ENCODE measurements around the gene BRAF.
"Not testable (repeated sequence)": the region's sequence is repeated elsewhere in the genome, so short reads cannot be mapped to it uniquely, and the experiment has no call there.

BRAF gene

GRCh38 chr7:140870003-140870402 lies 54.7 kb downstream of the BRAF start:
- Mint-ChIP-seq H3K27ac (no peak overlapping the region), H3K4me1 (peaks cover 62% of the 10 kb centered on the region), H3K27me3 (no peaks in the 10 kb centered on the region), H3K9me3 (no peaks in the 10 kb centered on the region), H3K4me3 (no peak overlapping the region), H3K36me3 (peaks cover 13% of the 10 kb centered on the region)

DNA sequence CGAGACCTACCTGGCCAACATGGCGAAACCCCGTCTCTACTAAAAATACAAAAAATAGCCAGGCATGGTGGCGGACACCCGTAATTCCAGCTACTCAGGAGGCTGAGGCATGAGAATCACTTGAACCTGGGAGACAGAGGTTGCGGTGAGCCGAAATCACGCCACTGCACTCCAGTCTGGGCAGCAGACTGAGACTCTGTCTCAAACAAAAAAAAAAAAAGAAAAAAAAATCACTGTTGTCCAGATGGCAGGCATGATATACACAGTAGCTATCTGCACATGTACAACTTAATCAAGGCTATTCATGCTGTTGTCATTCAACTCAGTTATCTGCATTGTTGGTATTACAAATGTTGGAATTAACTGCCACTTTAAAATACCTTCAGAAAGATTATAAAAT lies 55.3 kb downstream of the BRAF start:
- Mint-ChIP-seq H3K27me3 (no peaks in the 10 kb centered on the region), H3K36me3 (peaks cover 14% of the 10 kb centered on the region), H3K4me3 (no peak overlapping the region), H3K27ac (no peak overlapping the region), H3K9me3 (peaks cover 4% of the 10 kb centered on the region), H3K4me1 (peaks cover 61% of the 10 kb centered on the region)

- H3K4me1 Mint-ChIP-seq = peaks cover 66% of the 10 kb centered on the region
- no peaks in the 10 kb centered on the region for H3K27me3 Mint-ChIP-seq
- peaks cover 10% of the 10 kb centered on the region for H3K9me3 Mint-ChIP-seq
- H3K36me3 Mint-ChIP-seq = peaks cover 16% of the 10 kb centered on the region
- H3K4me3 Mint-ChIP-seq = no peak overlapping the region
- no peak overlapping the region for H3K27ac Mint-ChIP-seq
These were observed 57.0 kb downstream of the BRAF start for GRCh38 chr7:140867467-140868462.

GRCh38 chr7:140866926-140867325 lies 57.8 kb downstream of the BRAF start:
- Mint-ChIP-seq H3K4me1 (peaks cover 72% of the 10 kb centered on the region), H3K36me3 (peaks cover 16% of the 10 kb centered on the region), H3K4me3 (no peak overlapping the region), H3K27me3 (no peaks in the 10 kb centered on the region), H3K27ac (no peak overlapping the region), H3K9me3 (peaks cover 10% of the 10 kb centered on the region)

- H3K4me3 Mint-ChIP-seq = no peak overlapping the region
- H3K27ac Mint-ChIP-seq = no peak overlapping the region
- H3K4me1 Mint-ChIP-seq = peaks cover 71% of the 10 kb centered on the region
- peaks cover 16% of the 10 kb centered on the region for H3K36me3 Mint-ChIP-seq
- H3K27me3 Mint-ChIP-seq = no peaks in the 10 kb centered on the region
- H3K9me3 Mint-ChIP-seq = peaks cover 10% of the 10 kb centered on the region
These were observed 60.0 kb downstream of the BRAF start for GRCh38 chr7:140864732-140865131.

DNA sequence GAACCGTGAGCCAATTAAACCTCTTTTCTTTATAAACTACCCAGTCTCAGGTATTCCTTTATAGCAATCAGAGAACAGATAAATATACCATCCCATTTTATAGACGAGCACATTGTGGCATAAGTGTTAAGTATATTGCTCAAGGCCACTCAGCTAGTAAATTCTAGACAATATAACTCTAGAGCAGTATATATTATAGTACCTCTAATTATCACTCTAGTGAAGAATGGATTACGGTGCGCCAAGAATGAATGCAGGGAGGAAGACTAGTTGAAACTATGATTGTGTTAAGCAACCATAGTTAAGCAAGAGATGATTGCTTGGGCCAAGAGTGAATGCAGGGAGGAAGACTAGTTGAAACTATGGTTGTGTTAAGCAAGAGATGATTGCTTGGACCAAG lies 60.9 kb downstream of the BRAF start:
- Mint-ChIP-seq H3K4me3 (no peak overlapping the region), H3K9me3 (peaks cover 10% of the 10 kb centered on the region), H3K27ac (no peak overlapping the region), H3K27me3 (no peaks in the 10 kb centered on the region), H3K4me1 (peaks cover 70% of the 10 kb centered on the region), H3K36me3 (peaks cover 16% of the 10 kb centered on the region)

GRCh38 chr7:140863184-140863583 lies 61.5 kb downstream of the BRAF start:
- H3K36me3 Mint-ChIP-seq = peaks cover 13% of the 10 kb centered on the region
- H3K4me3 Mint-ChIP-seq = no peak overlapping the region
- peaks cover 67% of the 10 kb centered on the region for H3K4me1 Mint-ChIP-seq
- peaks cover 10% of the 10 kb centered on the region for H3K9me3 Mint-ChIP-seq
- H3K27me3 Mint-ChIP-seq = no peaks in the 10 kb centered on the region
- H3K27ac Mint-ChIP-seq = no peak overlapping the region

DNA sequence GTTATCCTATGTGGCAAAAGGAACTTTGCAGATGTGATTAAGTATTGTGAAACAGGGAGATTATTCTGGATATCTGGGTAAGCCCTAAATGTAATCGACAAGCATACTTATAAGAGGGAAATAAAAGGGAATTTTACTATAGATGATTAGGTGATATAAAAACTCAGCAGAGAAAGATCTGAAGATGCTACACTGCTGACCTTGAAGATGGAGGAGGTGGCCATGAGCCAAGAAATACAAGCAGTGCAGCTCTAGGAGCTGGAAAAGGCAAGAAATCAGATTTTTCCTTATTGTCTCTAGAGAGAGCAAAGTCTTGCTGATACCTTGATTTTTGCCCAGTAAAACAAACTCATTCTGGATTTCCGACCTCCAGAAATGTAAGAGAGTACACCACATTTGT lies 67.7 kb downstream of the BRAF start:
- no peak overlapping the region for H3K4me3 Mint-ChIP-seq
- no peak overlapping the region for H3K27ac Mint-ChIP-seq
- H3K4me1 Mint-ChIP-seq = peaks cover 64% of the 10 kb centered on the region
- no peaks in the 10 kb centered on the region for H3K27me3 Mint-ChIP-seq
- H3K36me3 Mint-ChIP-seq = peaks cover 4% of the 10 kb centered on the region
- H3K9me3 Mint-ChIP-seq = no peaks in the 10 kb centered on the region

GRCh38 chr7:140841166-140841715 lies 83.5 kb downstream of the BRAF start:
- Mint-ChIP-seq H3K4me3 (no peak overlapping the region), H3K36me3 (peaks cover 18% of the 10 kb centered on the region), H3K4me1 (peaks cover 5% of the 10 kb centered on the region), H3K27ac (no peak overlapping the region), H3K27me3 (no peaks in the 10 kb centered on the region), H3K9me3 (no peaks in the 10 kb centered on the region)

- H3K4me3 Mint-ChIP-seq = no peak overlapping the region
- H3K36me3 Mint-ChIP-seq = peaks cover 27% of the 10 kb centered on the region
- no peaks in the 10 kb centered on the region for H3K9me3 Mint-ChIP-seq
- no peaks in the 10 kb centered on the region for H3K27me3 Mint-ChIP-seq
- no peak overlapping the region for H3K27ac Mint-ChIP-seq
- peaks cover 10% of the 10 kb centered on the region for H3K4me1 Mint-ChIP-seq
These were observed 93.0 kb downstream of the BRAF start for GRCh38 chr7:140831724-140832123.

GRCh38 chr7:140829720-140830119 lies 95.0 kb downstream of the BRAF start:
- Mint-ChIP-seq H3K9me3 (no peaks in the 10 kb centered on the region), H3K4me1 (peaks cover 10% of the 10 kb centered on the region), H3K36me3 (peaks cover 26% of the 10 kb centered on the region), H3K27ac (peak overlapping the region; percentile 21), H3K4me3 (no peak overlapping the region), H3K27me3 (no peaks in the 10 kb centered on the region)

GRCh38 chr7:140828741-140829140 lies 96.0 kb downstream of the BRAF start:
- H3K4me3 Mint-ChIP-seq = no peak overlapping the region
- H3K27ac Mint-ChIP-seq = no peak overlapping the region
- peaks cover 29% of the 10 kb centered on the region for H3K36me3 Mint-ChIP-seq
- no peaks in the 10 kb centered on the region for H3K9me3 Mint-ChIP-seq
- H3K27me3 Mint-ChIP-seq = no peaks in the 10 kb centered on the region
- H3K4me1 Mint-ChIP-seq = peaks cover 10% of the 10 kb centered on the region

DNA sequence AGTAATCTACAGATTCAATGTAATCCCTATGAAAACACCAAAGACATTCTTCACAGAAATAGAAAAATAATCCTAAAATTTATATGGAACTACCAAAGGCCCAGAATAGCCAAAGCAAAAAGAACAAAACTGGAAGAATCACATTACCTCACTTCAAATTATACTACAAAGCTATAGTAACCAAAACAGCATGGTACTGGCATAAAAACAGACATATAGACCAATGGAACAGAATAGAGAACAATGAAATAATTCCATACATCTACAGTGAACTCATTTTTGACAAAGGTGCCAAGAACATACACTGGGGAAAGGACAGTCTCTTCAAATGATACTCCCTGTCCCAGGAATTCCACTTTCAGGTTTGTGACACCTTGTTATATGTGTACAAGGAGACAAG lies 107.3 kb downstream of the BRAF start:
- not testable (repeated sequence) for H3K27ac Mint-ChIP-seq, H3K27me3 Mint-ChIP-seq, H3K4me3 Mint-ChIP-seq, H3K9me3 Mint-ChIP-seq, H3K4me1 Mint-ChIP-seq
- H3K36me3 Mint-ChIP-seq = peaks cover 19% of the 10 kb centered on the region

- H3K36me3 Mint-ChIP-seq = peaks cover under 1% of the 10 kb centered on the region
- no peak overlapping the region for H3K27ac Mint-ChIP-seq
- H3K9me3 Mint-ChIP-seq = no peaks in the 10 kb centered on the region
- peaks cover 16% of the 10 kb centered on the region for H3K4me1 Mint-ChIP-seq
- H3K27me3 Mint-ChIP-seq = no peaks in the 10 kb centered on the region
- H3K4me3 Mint-ChIP-seq = no peak overlapping the region
These were observed 113.7 kb downstream of the BRAF start for GRCh38 chr7:140810830-140811556.

- H3K27me3 Mint-ChIP-seq = no peaks in the 10 kb centered on the region
These were observed 114.3 kb downstream of the BRAF start for GRCh38 chr7:140810385-140810784.

GRCh38 chr7:140778975-140779374 lies 145.8 kb downstream of the BRAF start:
- Mint-ChIP-seq H3K4me3 (no peak overlapping the region), H3K36me3 (peaks cover 9% of the 10 kb centered on the region), H3K27me3 (no peaks in the 10 kb centered on the region), H3K9me3 (no peaks in the 10 kb centered on the region), H3K27ac (peak overlapping the region; percentile 52), H3K4me1 (no peaks in the 10 kb centered on the region)

More at GRCh38 chr7:140810385-140810784, 114.3 kb downstream of the BRAF start:
- Mint-ChIP-seq H3K27ac (no peak overlapping the region), H3K9me3 (no peaks in the 10 kb centered on the region), H3K4me3 (no peak overlapping the region), H3K4me1 (peaks cover 16% of the 10 kb centered on the region), H3K36me3 (peaks cover 3% of the 10 kb centered on the region)
